Sigmoid colon (tissue), 7 donors: ENCODE results near the gene RBM23. TPM values are rescaled to one million over a fixed set of nuclear protein-coding genes. Genes with fewer than 3 reads are reported as not detected.

Source experiments
- DNase-seq: peaks from one replicate; pipeline ENCODE4 v3.0.0-alpha.2; 2019
- H3K27ac ChIP-seq, 4 donors: fragments of 200-600 bp; sonication (generic); one replicate each; pipeline ENCODE4 v1.5.1; 2016 to 2019; ENCODE audit warnings: mild to moderate bottlenecking in 1 of 4
- H3K27me3 ChIP-seq, 3 donors: fragments of 200-600 bp; sonication (generic); one replicate each; pipeline ENCODE4 v1.5.1; 2019; ENCODE audit warnings: mild to moderate bottlenecking in 1 of 3
- H3K36me3 ChIP-seq, 4 donors: fragments of 200-600 bp; sonication (generic); one replicate each; pipeline ENCODE4 v1.5.1; 2016 to 2019
- H3K4me1 ChIP-seq, 4 donors: fragments of 200-600 bp; sonication (generic); one replicate each; pipeline ENCODE4 v1.5.1; 2017 to 2019
- H3K4me3 ChIP-seq, 4 donors: fragments of 200-600 bp; sonication (generic); one replicate each; pipeline ENCODE4 v1.5.1; 2017 to 2019; ENCODE audit warnings: mild to moderate bottlenecking in 2 of 4, moderate library complexity in 1 of 4
- H3K9me3 ChIP-seq, 4 donors: fragments of 200-600 bp in 3 of 4; sonication (generic) in 3 of 4; one replicate each; pipeline versions ENCODE4 v1.5.1 to v1.6.1; 2013 to 2019
- EP300 ChIP-seq, 4 donors: sonication (generic); formaldehyde crosslinking; IDR thresholded peaks; one replicate each; pipeline ENCODE4 v1.6.1; 2017; ENCODE audit warnings: antibody characterized with exemption in 4 of 4
- POLR2A ChIP-seq, 2 donors: fragments of 450-650 bp; IDR thresholded peaks; one replicate each; pipeline ENCODE4 v1.6.1; 2016; ENCODE audit warnings: antibody characterized with exemption in 2 of 2, mild to moderate bottlenecking in 2 of 2, moderate library complexity in 2 of 2
- POLR2AphosphoS5 ChIP-seq, 4 donors: sonication (generic); formaldehyde crosslinking; IDR thresholded peaks; one replicate each; pipeline ENCODE4 v1.6.1; 2017; ENCODE audit warnings: antibody characterized with exemption in 4 of 4
- WGBS, 2 donors: extraction: QIAGEN DNeasy Blood & Tissue Kit; methylation state at CpG; one replicate each; pipeline ENCODE4 v1.1.7; 2013; 5-methylcytosine and 5-hydroxymethylcytosine counted together
- intact Hi-C: fragments of 100-400 bp; cut with DNase I; formaldehyde crosslinking; loops from one replicate; pipeline ENCODE4 v1.15.1; 2023
- polyA plus RNA-seq, 3 donors: library from polyadenylated mRNA; stranded (reverse); fragments of 200-250 nt; gene quantifications; one replicate each; pipeline ENCODE4 v1.2.3, GENCODE V29; 2013
- total RNA-seq, 4 donors: library from RNA; depleted of rRNA; stranded (reverse); fragments of >200 nt; gene quantifications; one replicate each; pipeline ENCODE4 v1.1.0, GENCODE V29; 2016
- TF ChIP-seq, protein P1 (sequence below), 4 experiments: fragments of 450-650 bp in 3 of 4; fragments of 200-600 bp in 1 of 4; IDR thresholded peaks; one replicate each; pipeline ENCODE4 v1.5.1; 2016 to 2019; ENCODE audit warnings: antibody characterized with exemption in 4 of 4, mild to moderate bottlenecking in 3 of 4, moderate library complexity in 2 of 4
- donor health status: healthy with polysubstance abuse.
- donor health status: Bipolar disorder and iron deficiency.
- donor health status: healthy.

RBM23 gene
- total and polyA plus RNA-seq, 7 donors = 31.8 to 5,076 (median 356) TPM

DNA sequence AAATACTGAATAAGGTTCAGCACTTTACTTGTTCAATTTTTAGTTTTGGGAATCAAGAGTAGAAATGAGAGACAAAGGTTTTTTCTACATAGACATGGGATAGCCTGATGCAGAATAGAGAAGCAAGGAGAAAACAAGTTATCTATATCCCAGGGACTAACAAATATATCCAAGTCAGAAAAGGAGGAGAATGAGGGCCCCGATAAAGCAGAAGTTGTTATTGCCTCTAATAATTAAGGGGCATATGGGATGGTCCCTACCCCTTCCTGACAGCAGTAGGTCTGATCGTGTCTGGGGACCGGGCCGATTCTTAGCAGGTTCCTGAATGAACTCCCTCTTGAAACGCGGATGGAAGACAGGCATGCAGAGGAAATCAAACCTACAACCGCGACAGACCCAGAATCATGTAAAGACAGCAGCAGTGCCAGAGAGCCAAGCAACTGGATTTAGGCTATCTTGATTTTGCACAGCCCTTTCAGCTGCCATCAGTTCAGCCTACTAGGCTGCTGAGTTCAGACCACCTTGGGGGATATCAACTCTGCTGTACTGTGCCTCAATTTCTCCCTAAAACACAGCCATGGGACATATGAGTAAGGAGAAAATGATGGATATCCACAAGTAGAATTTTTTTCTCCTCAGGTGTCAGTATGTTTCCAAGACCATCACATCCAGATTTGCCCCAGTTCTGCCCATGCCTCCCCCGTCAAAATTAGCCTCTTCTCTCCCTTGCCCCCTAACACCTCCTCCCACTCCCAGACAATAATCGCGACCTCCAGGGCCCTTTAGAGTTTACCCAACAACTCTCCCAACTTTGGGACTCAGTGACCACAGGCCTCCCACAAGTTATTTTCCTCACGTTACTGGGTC, 9.5 kb upstream of the RBM23 start:
- H3K4me3 ChIP-seq = peak overlapping the region; percentile 75 to 91 (median 83)
- H3K27ac ChIP-seq = peak overlapping the region; percentile 87 to 97 (median 94)
- peaks cover 15 to 35% (median 21%) of the 10 kb centered on the region in 4 donors for H3K36me3 ChIP-seq
- 6 to 7% methylated on average over 12 of the region's 12 CpGs for WGBS, 2 donors
- no peaks in the 10 kb centered on the region for H3K9me3 ChIP-seq
- H3K4me1 ChIP-seq = peaks cover 0 to 21% (median 16%) of the 10 kb centered on the region in 4 donors
- DNase-seq = no peak
- TF ChIP-seq EP300 (IDR thresholded peaks at IDR 0.05) (no peak), POLR2A (IDR thresholded peaks at IDR 0.05) (no peak), POLR2AphosphoS5 (IDR thresholded peaks at IDR 0.05) (no peak)
- TF ChIP-seq, protein P1, sequence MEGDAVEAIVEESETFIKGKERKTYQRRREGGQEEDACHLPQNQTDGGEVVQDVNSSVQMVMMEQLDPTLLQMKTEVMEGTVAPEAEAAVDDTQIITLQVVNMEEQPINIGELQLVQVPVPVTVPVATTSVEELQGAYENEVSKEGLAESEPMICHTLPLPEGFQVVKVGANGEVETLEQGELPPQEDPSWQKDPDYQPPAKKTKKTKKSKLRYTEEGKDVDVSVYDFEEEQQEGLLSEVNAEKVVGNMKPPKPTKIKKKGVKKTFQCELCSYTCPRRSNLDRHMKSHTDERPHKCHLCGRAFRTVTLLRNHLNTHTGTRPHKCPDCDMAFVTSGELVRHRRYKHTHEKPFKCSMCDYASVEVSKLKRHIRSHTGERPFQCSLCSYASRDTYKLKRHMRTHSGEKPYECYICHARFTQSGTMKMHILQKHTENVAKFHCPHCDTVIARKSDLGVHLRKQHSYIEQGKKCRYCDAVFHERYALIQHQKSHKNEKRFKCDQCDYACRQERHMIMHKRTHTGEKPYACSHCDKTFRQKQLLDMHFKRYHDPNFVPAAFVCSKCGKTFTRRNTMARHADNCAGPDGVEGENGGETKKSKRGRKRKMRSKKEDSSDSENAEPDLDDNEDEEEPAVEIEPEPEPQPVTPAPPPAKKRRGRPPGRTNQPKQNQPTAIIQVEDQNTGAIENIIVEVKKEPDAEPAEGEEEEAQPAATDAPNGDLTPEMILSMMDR (IDR thresholded peaks at IDR 0.05) = no peak
- no peaks in the 10 kb centered on the region for H3K27me3 ChIP-seq
- intact Hi-C loops = loop anchor here (2.0 to 10.0 kb wide), 2 partner anchors 54 to 376 kb away; partner anchors contain the start of genes AJUBA, BCL2L2 and PPP1R3E

DNA sequence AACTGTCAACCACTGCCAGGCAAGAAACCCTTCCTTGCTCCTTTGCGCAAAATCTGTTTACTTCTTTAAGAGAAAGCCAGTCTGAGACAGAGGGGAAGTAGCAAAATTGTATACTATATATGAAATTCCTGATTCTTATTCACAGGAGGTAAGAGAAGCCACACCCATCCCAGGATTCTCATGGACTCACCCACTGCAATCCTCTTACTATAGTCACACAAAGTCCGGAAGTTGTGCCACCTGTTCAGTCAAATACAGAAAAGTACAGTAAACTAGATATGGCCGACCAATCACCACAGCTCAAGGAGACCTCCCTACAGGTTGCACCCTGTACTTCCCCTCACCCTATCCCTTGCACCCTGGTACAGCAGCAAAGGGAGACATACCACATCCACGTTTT, 7.4 kb upstream of the RBM23 start:
- Histone ChIP-seq H3K27ac (no peak overlapping the region), H3K4me1 (peaks cover 0 to 21% (median 16%) of the 10 kb centered on the region in 4 donors), H3K9me3 (no peaks in the 10 kb centered on the region), H3K36me3 (peaks cover 28 to 55% (median 32%) of the 10 kb centered on the region in 4 donors), H3K4me3 (no peak overlapping the region), H3K27me3 (no peaks in the 10 kb centered on the region)
- WGBS, 2 donors = 43 to 79% methylated on average over 4 of the region's 4 CpGs
- intact Hi-C loops = loop anchor here (10.0 kb wide), 1 partner anchor 378 kb away; the partner anchor contains the start of genes BCL2L2 and PPP1R3E
- TF ChIP-seq POLR2AphosphoS5 (IDR thresholded peaks at IDR 0.05) = no peak
- no peak for TF ChIP-seq EP300 (IDR thresholded peaks at IDR 0.05)
- no peak for TF ChIP-seq POLR2A (IDR thresholded peaks at IDR 0.05)
- TF ChIP-seq, protein P1 (IDR thresholded peaks at IDR 0.05) = no peak
- DNase-seq = no peak

DNA sequence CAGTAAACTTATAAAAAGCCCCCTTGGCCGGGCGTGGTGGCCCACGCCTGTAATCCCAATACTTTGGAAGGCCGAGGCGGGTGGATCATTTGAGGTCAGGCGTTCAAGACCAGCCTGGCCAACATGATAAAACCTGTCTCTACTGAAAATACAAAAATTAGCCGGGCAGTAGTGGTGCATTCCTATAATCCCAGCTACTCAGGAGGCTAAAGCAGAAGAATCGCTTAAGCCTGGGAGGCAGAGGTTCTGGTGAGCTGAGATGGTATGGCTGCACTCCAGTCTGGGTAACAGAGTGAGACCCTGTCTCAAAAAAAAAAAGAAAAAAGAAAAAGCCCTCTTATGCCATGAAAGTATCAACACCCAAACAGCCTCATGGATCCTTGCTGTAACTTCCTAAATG, 6.6 kb upstream of the RBM23 start:
- no peak overlapping the region for H3K4me3 ChIP-seq
- intact Hi-C loops = loop anchor here (10.0 kb wide), 1 partner anchor 379 kb away; the partner anchor contains the start of genes BCL2L2 and PPP1R3E
- H3K36me3 ChIP-seq = peaks cover 28 to 63% (median 32%) of the 10 kb centered on the region in 4 donors
- H3K27me3 ChIP-seq = no peaks in the 10 kb centered on the region
- 82 to 92% methylated on average over 8 of the region's 8 CpGs for WGBS, 2 donors
- H3K4me1 ChIP-seq = peaks cover 0 to 20% (median 15%) of the 10 kb centered on the region in 4 donors
- DNase-seq = no peak
- TF ChIP-seq POLR2AphosphoS5 (IDR thresholded peaks at IDR 0.05) (no peak), EP300 (IDR thresholded peaks at IDR 0.05) (no peak), POLR2A (IDR thresholded peaks at IDR 0.05) (no peak)
- TF ChIP-seq, protein P1 (IDR thresholded peaks at IDR 0.05) = no peak
- no peak overlapping the region for H3K27ac ChIP-seq
- H3K9me3 ChIP-seq = no peaks in the 10 kb centered on the region

DNA sequence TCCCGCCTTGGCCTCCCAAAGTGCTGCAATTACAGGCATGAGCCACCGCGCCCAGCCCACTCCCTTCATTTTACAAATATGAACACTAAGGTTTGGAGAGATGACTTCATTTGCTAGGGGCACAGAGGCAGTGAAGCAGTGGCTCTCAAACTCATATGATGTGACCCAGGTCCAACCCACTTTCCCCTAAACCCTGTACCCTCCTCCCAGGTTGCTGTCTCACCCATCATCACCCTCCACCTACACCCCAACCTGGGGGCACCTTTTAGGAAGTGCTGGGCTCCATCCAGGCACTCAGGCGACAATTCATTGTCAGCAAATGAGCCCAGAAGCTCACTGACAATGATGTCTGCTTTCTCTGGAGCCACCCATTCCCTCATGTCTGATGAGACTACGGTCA, 4.8 kb upstream of the RBM23 start:
- H3K4me3 ChIP-seq = no peak overlapping the region
- intact Hi-C loops = loop anchor here (10.0 kb wide), 1 partner anchor 381 kb away; the partner anchor contains the start of genes BCL2L2 and PPP1R3E
- no peaks in the 10 kb centered on the region for H3K9me3 ChIP-seq
- DNase-seq = no peak
- TF ChIP-seq, protein P1 (IDR thresholded peaks at IDR 0.05) = no peak
- TF ChIP-seq POLR2AphosphoS5 (IDR thresholded peaks at IDR 0.05) (no peak), EP300 (IDR thresholded peaks at IDR 0.05) (no peak), POLR2A (IDR thresholded peaks at IDR 0.05) (no peak)
- no peak overlapping the region for H3K27ac ChIP-seq
- H3K27me3 ChIP-seq = no peaks in the 10 kb centered on the region
- peaks cover 28 to 67% (median 32%) of the 10 kb centered on the region in 4 donors for H3K36me3 ChIP-seq
- WGBS, 2 donors = 96 to 97% methylated on average over 5 of the region's 5 CpGs
- peaks cover 0 to 20% (median 18%) of the 10 kb centered on the region in 4 donors for H3K4me1 ChIP-seq
